ENCODE results near the gene PPP1R3C.

DNA sequence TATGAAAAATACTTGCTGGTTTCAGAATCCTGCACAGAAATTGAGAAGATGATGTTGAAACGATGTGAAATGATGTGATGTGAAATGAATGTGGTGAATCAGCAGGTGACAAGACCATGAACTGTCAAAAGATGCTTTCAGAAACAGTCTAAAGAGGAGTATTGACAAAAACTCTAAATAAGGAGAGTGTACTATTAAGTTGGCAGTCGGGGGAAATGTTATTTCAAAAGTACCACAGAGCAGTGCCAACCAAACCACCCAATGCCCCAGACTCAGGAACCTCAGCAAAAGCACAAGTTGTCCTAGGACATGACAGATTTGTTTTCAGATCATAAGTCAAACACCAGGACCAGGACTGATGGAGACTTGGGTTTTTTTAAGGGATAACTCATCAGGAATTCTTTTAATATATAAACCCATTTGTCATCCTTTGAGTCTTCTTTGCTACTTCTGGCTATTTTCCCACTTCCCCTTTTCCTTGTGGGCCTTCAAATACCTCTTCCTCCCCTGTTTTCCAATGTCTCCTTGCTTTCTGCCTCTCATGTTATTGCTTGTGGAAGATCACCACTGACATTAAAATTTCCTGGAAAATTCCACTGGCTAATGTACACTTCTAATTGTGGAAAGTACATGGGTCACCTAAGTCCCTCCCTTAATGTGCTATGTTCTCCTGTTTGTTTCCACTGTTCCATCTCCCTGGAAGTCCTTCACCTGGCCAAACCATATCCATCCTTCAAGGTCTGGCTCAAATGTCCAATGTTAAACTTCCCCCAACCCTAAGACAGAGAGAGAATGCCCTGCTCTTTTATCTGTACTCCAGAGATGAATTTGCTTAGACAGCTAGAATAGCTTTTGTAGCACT is 10.2 kb upstream of the PPP1R3C start:
- TF ChIP-seq, protein P1, sequence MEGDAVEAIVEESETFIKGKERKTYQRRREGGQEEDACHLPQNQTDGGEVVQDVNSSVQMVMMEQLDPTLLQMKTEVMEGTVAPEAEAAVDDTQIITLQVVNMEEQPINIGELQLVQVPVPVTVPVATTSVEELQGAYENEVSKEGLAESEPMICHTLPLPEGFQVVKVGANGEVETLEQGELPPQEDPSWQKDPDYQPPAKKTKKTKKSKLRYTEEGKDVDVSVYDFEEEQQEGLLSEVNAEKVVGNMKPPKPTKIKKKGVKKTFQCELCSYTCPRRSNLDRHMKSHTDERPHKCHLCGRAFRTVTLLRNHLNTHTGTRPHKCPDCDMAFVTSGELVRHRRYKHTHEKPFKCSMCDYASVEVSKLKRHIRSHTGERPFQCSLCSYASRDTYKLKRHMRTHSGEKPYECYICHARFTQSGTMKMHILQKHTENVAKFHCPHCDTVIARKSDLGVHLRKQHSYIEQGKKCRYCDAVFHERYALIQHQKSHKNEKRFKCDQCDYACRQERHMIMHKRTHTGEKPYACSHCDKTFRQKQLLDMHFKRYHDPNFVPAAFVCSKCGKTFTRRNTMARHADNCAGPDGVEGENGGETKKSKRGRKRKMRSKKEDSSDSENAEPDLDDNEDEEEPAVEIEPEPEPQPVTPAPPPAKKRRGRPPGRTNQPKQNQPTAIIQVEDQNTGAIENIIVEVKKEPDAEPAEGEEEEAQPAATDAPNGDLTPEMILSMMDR (IDR thresholded peaks at IDR 0.05), result no peak
- no peak for TF ChIP-seq POLR2A (IDR thresholded peaks at IDR 0.05)

Data from testis (tissue), 2 donors.